Measurements from ENCODE around the gene DST. TPM values are rescaled to one million over a fixed set of nuclear protein-coding genes. Genes with fewer than 3 reads are reported as not detected.

Gene DST
- total and polyA plus RNA-seq, 2 of the 8 experiments (the other 6 are each of a cell fraction or from before 2014, with no cell fraction given) = 49.4 to 116 TPM

DNA sequence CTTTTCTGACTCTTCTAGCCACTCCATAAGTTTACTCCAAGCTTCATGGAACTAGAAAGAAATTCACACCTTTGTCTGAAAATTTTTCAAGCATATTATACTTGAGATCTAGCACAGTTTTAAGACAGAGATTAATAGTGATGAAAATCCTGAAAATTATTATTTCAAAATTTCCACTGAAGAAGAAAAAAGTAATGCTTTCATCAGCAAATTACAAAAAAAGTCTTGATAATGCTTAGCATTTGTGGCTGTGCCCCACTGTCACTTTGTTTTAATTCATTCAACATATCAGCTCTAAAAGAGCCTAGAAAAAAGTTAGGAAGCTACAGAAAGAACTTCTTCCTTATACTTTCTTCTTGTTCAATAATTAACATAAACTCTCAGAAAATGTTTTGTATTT, 153.1 kb downstream of the DST start:
- FAIRE-seq = no peak
- no peak overlapping the region for H3K18ac ChIP-seq (ENCODE audit: extremely low read depth, low read length)
- no peaks in the 10 kb centered on the region for H3K4me1 ChIP-seq (replicated peaks in 1 of 4; ENCODE audit: control insufficient read depth in 3 of 4, insufficient read depth in 4 of 4, low read length in 3 of 4)
- H2BK20ac ChIP-seq (ENCODE audit: low read length) = no peak overlapping the region
- no peak overlapping the region for H3K56ac ChIP-seq (replicated peaks; ENCODE audit: insufficient read length, low read depth, low read length)
- no peak for DNase-seq (ENCODE audit: low read depth in 1 of 2, low spot score in 2 of 2)
- no peaks in the 10 kb centered on the region for H4K20me1 ChIP-seq (replicated peaks in 1 of 2; ENCODE audit: control insufficient read depth in 1 of 2, insufficient read depth in 2 of 2, low read length in 2 of 2)
- no peak overlapping the region for H3K14ac ChIP-seq (ENCODE audit: insufficient read length)
- no peak overlapping the region for H2BK120ac ChIP-seq (replicated peaks; ENCODE audit: low read depth, low read length)
- no peak overlapping the region for H3K4ac ChIP-seq (replicated peaks; ENCODE audit: insufficient read length, low read depth, low read length)
- H3K36me3 ChIP-seq (ENCODE audit: control insufficient read depth in 2 of 4, insufficient read depth in 4 of 4, low read length in 3 of 4) = peaks cover 0 to 38% (median 13%) of the 10 kb centered on the region in 4 experiments; a peak in 5 of 8 replicates
- no peaks in the 10 kb centered on the region for H3K9me3 ChIP-seq (ENCODE audit: insufficient read depth in 2 of 2, low read depth in 1 of 2, low read length in 1 of 2)
- no peak overlapping the region for H2AFZ ChIP-seq (ENCODE audit: low read length)
- H4K5ac ChIP-seq (ENCODE audit: insufficient read length, low read depth, low read length) = no peak overlapping the region
- POLR2A ChIA-PET (ENCODE audit: partially characterized antibody) = no interaction called here
- no peak overlapping the region for H2AK5ac ChIP-seq (ENCODE audit: low read depth, low read length)
- no peak overlapping the region for H3K23ac ChIP-seq (ENCODE audit: insufficient read length)
- no peaks in the 10 kb centered on the region for H3K23me2 ChIP-seq (ENCODE audit: low read depth, low read length)
- no peak overlapping the region for H3K27ac ChIP-seq (ENCODE audit: low read depth, low read length)
- CTCF ChIA-PET (ENCODE audit: partially characterized antibody) = interaction anchor here (1.5 kb wide), 1 partner anchor 81 kb away, joined by 3 read pairs; no protein-coding TSS in a partner anchor
- no peaks in the 10 kb centered on the region for H3K79me2 ChIP-seq (ENCODE audit: control insufficient read depth in 1 of 2, insufficient read depth in 2 of 2, low read length in 2 of 2)
- H4K8ac ChIP-seq (ENCODE audit: extremely low read depth, insufficient read depth, low read length) = no peak overlapping the region
- H2BK5ac ChIP-seq (ENCODE audit: low read depth, low read length) = no peak overlapping the region
- no peak overlapping the region for H4K91ac ChIP-seq (replicated peaks; ENCODE audit: insufficient read length, low read length)
- H2BK15ac ChIP-seq (ENCODE audit: low read length) = no peak overlapping the region
- no peak overlapping the region for H3K4me3 ChIP-seq (ENCODE audit: extremely low read depth in 1 of 4, insufficient read depth in 2 of 4, low read depth in 3 of 4, low read length in 4 of 4)
- no peak overlapping the region for H3K9ac ChIP-seq (replicated peaks in 1 of 4; ENCODE audit: extremely low read depth in 1 of 4, low read depth in 3 of 4, low read length in 3 of 4)
- H3K79me1 ChIP-seq (ENCODE audit: low read depth, low read length) = no peaks in the 10 kb centered on the region
- H2BK12ac ChIP-seq (ENCODE audit: low read depth, low read length) = no peak overlapping the region
- no peaks in the 10 kb centered on the region for H3K27me3 ChIP-seq (replicated peaks in 1 of 4; ENCODE audit: control insufficient read depth in 3 of 4, extremely low read depth in 1 of 4, insufficient read depth in 3 of 4, low read length in 3 of 4)
- H3K4me2 ChIP-seq (ENCODE audit: insufficient read depth in 1 of 2, low read depth in 2 of 2, low read length in 2 of 2) = no peak overlapping the region
- no peak for TF ChIP-seq BCL11A (IDR thresholded peaks at IDR 0.05; ENCODE audit: low read depth in 2 of 2, low read length in 2 of 2)
- TF ChIP-seq POLR2A (IDR thresholded peaks at IDR 0.05; ENCODE audit: control extremely low read depth in 1 of 2, low read depth in 2 of 2, low read length in 2 of 2) = no peak
- TF ChIP-seq GABPA (IDR thresholded peaks at IDR 0.05; ENCODE audit: borderline replicate concordance, insufficient read depth, low read length) = no peak
- no peak for TF ChIP-seq POU5F1 (IDR thresholded peaks at IDR 0.05; ENCODE audit: low read depth, low read length)
- TF ChIP-seq EZH2 (IDR thresholded peaks at IDR 0.05; ENCODE audit: low read depth, low read length, severe bottlenecking) = no peak
- no peak for TF ChIP-seq KDM5A (IDR thresholded peaks at IDR 0.05; ENCODE audit: low read length)
- TF ChIP-seq SIRT6 (IDR thresholded peaks at IDR 0.05; ENCODE audit: low read length) = no peak
- no peak for TF ChIP-seq SAP30 (IDR thresholded peaks at IDR 0.05; ENCODE audit: insufficient read depth, insufficient replicate concordance, low read length)
- TF ChIP-seq, protein P1, sequence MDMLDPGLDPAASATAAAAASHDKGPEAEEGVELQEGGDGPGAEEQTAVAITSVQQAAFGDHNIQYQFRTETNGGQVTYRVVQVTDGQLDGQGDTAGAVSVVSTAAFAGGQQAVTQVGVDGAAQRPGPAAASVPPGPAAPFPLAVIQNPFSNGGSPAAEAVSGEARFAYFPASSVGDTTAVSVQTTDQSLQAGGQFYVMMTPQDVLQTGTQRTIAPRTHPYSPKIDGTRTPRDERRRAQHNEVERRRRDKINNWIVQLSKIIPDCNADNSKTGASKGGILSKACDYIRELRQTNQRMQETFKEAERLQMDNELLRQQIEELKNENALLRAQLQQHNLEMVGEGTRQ (IDR thresholded peaks at IDR 0.05; ENCODE audit: low read length) = no peak
- no peak for TF ChIP-seq CBX5 (IDR thresholded peaks at IDR 0.05; ENCODE audit: low read depth, low read length)
- TF ChIP-seq TAF7 (optimal IDR thresholded peaks at IDR 0.05; ENCODE audit: borderline replicate concordance, low read depth, low read length) = no peak
- no peak for TF ChIP-seq CBX8 (IDR thresholded peaks at IDR 0.05; ENCODE audit: borderline replicate concordance, low read depth, low read length)
- no peak for TF ChIP-seq KDM4A (IDR thresholded peaks at IDR 0.05; ENCODE audit: low read depth, low read length, severe bottlenecking)
- no peak for TF ChIP-seq TCF12 (IDR thresholded peaks at IDR 0.05; ENCODE audit: low read depth, low read length)
- TF ChIP-seq, protein P2, sequence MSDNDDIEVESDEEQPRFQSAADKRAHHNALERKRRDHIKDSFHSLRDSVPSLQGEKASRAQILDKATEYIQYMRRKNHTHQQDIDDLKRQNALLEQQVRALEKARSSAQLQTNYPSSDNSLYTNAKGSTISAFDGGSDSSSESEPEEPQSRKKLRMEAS (IDR thresholded peaks at IDR 0.05) = no peak
